GM12873 (cell line): ENCODE measurements around the gene RGPD5.
"Not testable (repeated sequence)": the region's sequence is repeated elsewhere in the genome, so short reads cannot be mapped to it uniquely, and the experiment has no call there.

Experiments
- CTCF ChIP-seq: IDR thresholded peaks from 2 replicates; pipeline ENCODE4 v1.5.1; 2012; ENCODE audit warnings: low read depth, mild to moderate bottlenecking, moderate library complexity, low read length, control low read depth; ENCODE audit not compliant: insufficient read depth; ENCODE audit errors: missing control alignments

RGPD5 gene

GRCh38 chr2:109794074-109794737 lies at the start of gene RGPD5:
Gene RGPD5 (plus strand): TSS chr2:109794305. CDS start chr2:109794466, 161 bp downstream.
- TF ChIP-seq CTCF = not testable (repeated sequence)

GRCh38 chr2:109898462-109899336 lies 104.6 kb downstream of the RGPD5 start, which contains the start of gene LIMS3:
Gene LIMS3 (plus strand): TSS chr2:109898688. CDS start chr2:109898729, 41 bp downstream.
- not testable (repeated sequence) for TF ChIP-seq CTCF
